GM12864 (cell line): ENCODE results near the gene MCEE.

Source experiments
- DNase-seq: peaks from one replicate; pipeline ENCODE4 v3.0.0-alpha.2; 2011; ENCODE audit warnings: low read depth
- H3K4me3 ChIP-seq: 2 replicates; pipeline ENCODE4 v1.5.1; 2011; ENCODE audit warnings: mild to moderate bottlenecking, low read depth, low read length, control low read depth
- TF ChIP-seq, protein P1 (sequence below): IDR thresholded peaks from 2 replicates; pipeline ENCODE4 v1.5.1; 2011; ENCODE audit warnings: low read depth, mild to moderate bottlenecking, moderate library complexity, low read length, control low read depth, inconsistent platforms; ENCODE audit errors: missing control alignments

The MCEE gene

GRCh38 chr2:71068218-71069035 lies 61.6 kb downstream of the MCEE start, which contains the start of gene NAGK:
Gene NAGK (plus strand): TSS chr2:71068648. CDS start chr2:71068684, 36 bp downstream.
- peak; percentile 86 for DNase-seq
- TF ChIP-seq, protein P1, sequence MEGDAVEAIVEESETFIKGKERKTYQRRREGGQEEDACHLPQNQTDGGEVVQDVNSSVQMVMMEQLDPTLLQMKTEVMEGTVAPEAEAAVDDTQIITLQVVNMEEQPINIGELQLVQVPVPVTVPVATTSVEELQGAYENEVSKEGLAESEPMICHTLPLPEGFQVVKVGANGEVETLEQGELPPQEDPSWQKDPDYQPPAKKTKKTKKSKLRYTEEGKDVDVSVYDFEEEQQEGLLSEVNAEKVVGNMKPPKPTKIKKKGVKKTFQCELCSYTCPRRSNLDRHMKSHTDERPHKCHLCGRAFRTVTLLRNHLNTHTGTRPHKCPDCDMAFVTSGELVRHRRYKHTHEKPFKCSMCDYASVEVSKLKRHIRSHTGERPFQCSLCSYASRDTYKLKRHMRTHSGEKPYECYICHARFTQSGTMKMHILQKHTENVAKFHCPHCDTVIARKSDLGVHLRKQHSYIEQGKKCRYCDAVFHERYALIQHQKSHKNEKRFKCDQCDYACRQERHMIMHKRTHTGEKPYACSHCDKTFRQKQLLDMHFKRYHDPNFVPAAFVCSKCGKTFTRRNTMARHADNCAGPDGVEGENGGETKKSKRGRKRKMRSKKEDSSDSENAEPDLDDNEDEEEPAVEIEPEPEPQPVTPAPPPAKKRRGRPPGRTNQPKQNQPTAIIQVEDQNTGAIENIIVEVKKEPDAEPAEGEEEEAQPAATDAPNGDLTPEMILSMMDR = no peak
- H3K4me3 ChIP-seq = peak within 1 kb of the TSS; percentile 84

GRCh38 chr2:71067567-71068217 lies 62.3 kb downstream of the MCEE start:
- no peak for DNase-seq
- peak overlapping the region; percentile 84 for H3K4me3 ChIP-seq
- TF ChIP-seq, protein P1 = peak; percentile 15

- DNase-seq = no peak
- no peak overlapping the region for H3K4me3 ChIP-seq
- TF ChIP-seq, protein P1 = no peak
Measured at GRCh38 chr2:71066856-71067255, 63.2 kb downstream of the MCEE start.

GRCh38 chr2:71064754-71065621 lies 65.0 kb downstream of the MCEE start:
- no peak overlapping the region; the same call in 1 of the 2 replicates for H3K4me3 ChIP-seq
- no peak for DNase-seq

GRCh38 chr2:71064110-71064611 lies 65.9 kb downstream of the MCEE start:
- DNase-seq = no peak
- H3K4me3 ChIP-seq = peak overlapping the region; percentile 20
- TF ChIP-seq, protein P1 = no peak

More at GRCh38 chr2:71064754-71065621, 65.0 kb downstream of the MCEE start:
- TF ChIP-seq, protein P1 = no peak

DNA sequence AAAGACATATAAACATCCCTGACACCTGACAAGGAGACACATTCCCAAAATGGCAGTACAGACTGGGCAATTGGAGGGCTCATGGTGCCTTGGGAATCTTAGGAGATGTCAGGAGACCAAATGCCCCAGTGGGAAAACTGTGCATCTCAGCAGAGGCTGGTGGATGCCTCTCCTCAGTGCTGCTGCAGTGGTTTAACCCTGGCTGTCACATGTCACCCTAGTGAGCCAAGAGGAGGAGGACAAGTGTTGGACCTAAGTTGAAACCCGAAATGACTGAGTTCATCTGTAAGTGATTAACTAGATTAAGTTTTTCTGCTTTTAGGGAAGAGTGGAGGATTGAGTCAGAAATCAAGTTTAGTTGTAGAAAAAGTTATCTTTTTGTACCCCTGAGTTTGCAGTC lies 66.8 kb downstream of the MCEE start:
- TF ChIP-seq, protein P1 = no peak
- H3K4me3 ChIP-seq = no peak overlapping the region
- DNase-seq = no peak
